Stimulated activated effector memory CD8-positive, alpha-beta T cell treated with anti-CD3 and anti-CD28 coated beads, Interleukin-12 subunit alpha, Interleukin-12 subunit beta, amount 100 ng/mL, for 72 hours (primary cell): Measurements from ENCODE around the gene BLOC1S1.
A peak's percentile ranks its signal among the peaks of the same experiment; 100 is the strongest.

Experiments
- ATAC-seq: fragments of 150-1000 bp; cut with Tn5 transposase; 2 replicates; pipeline ENCODE4 v1.10.0; 2021
- DNase-seq, 2 donors: peaks; one replicate each; pipeline ENCODE4 v3.0.0; 2021 to 2022; ENCODE audit warnings: low spot score in 2 of 2
- H3K27ac Mint-ChIP-seq: one replicate; pipeline ENCODE4 v1.8.0; 2022; ENCODE audit warnings: mild to moderate bottlenecking, mixed read lengths
- H3K36me3 Mint-ChIP-seq: one replicate; pipeline ENCODE4 v1.8.0; 2022; ENCODE audit warnings: mild to moderate bottlenecking, mixed read lengths
- H3K4me1 Mint-ChIP-seq: one replicate; pipeline ENCODE4 v1.8.0; 2022; ENCODE audit warnings: mixed read lengths
- H3K4me3 Mint-ChIP-seq: one replicate; pipeline ENCODE4 v1.8.0; 2022; ENCODE audit warnings: mild to moderate bottlenecking, mixed read lengths
- H3K9me3 Mint-ChIP-seq: one replicate; pipeline ENCODE4 v1.8.0; 2022; ENCODE audit warnings: mixed read lengths

The BLOC1S1 gene

GRCh38 chr12:55725556-55725955 is 9.7 kb downstream of the BLOC1S1 start:
- H3K4me1 Mint-ChIP-seq: peaks cover 48% of the 10 kb centered on the region
- H3K4me3 Mint-ChIP-seq: no peak overlapping the region
- DNase-seq (no peak), ATAC-seq (no peak)
- peaks cover 62% of the 10 kb centered on the region for H3K36me3 Mint-ChIP-seq
- peak overlapping the region; percentile 32 for H3K27ac Mint-ChIP-seq
- no peaks in the 10 kb centered on the region for H3K9me3 Mint-ChIP-seq

- DNase-seq: no peak
- ATAC-seq: no peak
- Mint-ChIP-seq H3K4me3 (peak overlapping the region; percentile 87), H3K4me1 (peaks cover 52% of the 10 kb centered on the region), H3K36me3 (peaks cover 57% of the 10 kb centered on the region), H3K27ac (peak overlapping the region; percentile 94), H3K9me3 (no peaks in the 10 kb centered on the region)
Measured at GRCh38 chr12:55726971-55727370, 11.1 kb downstream of the BLOC1S1 start.

GRCh38 chr12:55727643-55728185 is 11.9 kb downstream of the BLOC1S1 start:
- DNase-seq: no peak
- Mint-ChIP-seq H3K27ac (peak overlapping the region; percentile 94), H3K36me3 (peaks cover 57% of the 10 kb centered on the region), H3K4me1 (peaks cover 52% of the 10 kb centered on the region), H3K4me3 (peak overlapping the region; percentile 87), H3K9me3 (no peaks in the 10 kb centered on the region)
- no peak for ATAC-seq

GRCh38 chr12:55728186-55728938 is 12.5 kb downstream of the BLOC1S1 start:
- peaks cover 52% of the 10 kb centered on the region for H3K4me1 Mint-ChIP-seq
- ATAC-seq: peak; percentile 5
- peaks cover 57% of the 10 kb centered on the region for H3K36me3 Mint-ChIP-seq
- H3K27ac Mint-ChIP-seq: peak overlapping the region; percentile 99
- H3K9me3 Mint-ChIP-seq: no peaks in the 10 kb centered on the region
- peak overlapping the region; percentile 87 for H3K4me3 Mint-ChIP-seq
- DNase-seq: no peak

- peaks cover 52% of the 10 kb centered on the region for H3K4me1 Mint-ChIP-seq
- H3K36me3 Mint-ChIP-seq: peaks cover 50% of the 10 kb centered on the region
- peak; percentile 88 for ATAC-seq
Measured at GRCh38 chr12:55728939-55729818, 13.3 kb downstream of the BLOC1S1 start, which contains the start of gene CD63. TSS of gene CD63 (minus strand) at chr12:55729009. CDS start at chr12:55728341, 668 bp downstream.

GRCh38 chr12:55729819-55730818 is 14.3 kb downstream of the BLOC1S1 start:
- peak overlapping the region; percentile 99 for H3K27ac Mint-ChIP-seq
- no peaks in the 10 kb centered on the region for H3K9me3 Mint-ChIP-seq
- DNase-seq: peak; percentile 44 to 85
- peaks cover 44% of the 10 kb centered on the region for H3K4me1 Mint-ChIP-seq
- peak; percentile 64 for ATAC-seq
- peak overlapping the region; percentile 87 for H3K4me3 Mint-ChIP-seq
- peaks cover 40% of the 10 kb centered on the region for H3K36me3 Mint-ChIP-seq

More at GRCh38 chr12:55728939-55729818, 13.3 kb downstream of the BLOC1S1 start, which contains the start of gene CD63:
- H3K4me3 Mint-ChIP-seq: peak within 1 kb of the TSS; percentile 87
- H3K9me3 Mint-ChIP-seq: no peaks in the 10 kb centered on the region
- peak; percentile 72 to 91 for DNase-seq
- peak within 1 kb of the TSS; percentile 99 for H3K27ac Mint-ChIP-seq

GRCh38 chr12:55732288-55732687 is 16.4 kb downstream of the BLOC1S1 start:
- H3K4me3 Mint-ChIP-seq: no peak overlapping the region
- H3K4me1 Mint-ChIP-seq: peaks cover 38% of the 10 kb centered on the region
- peaks cover 24% of the 10 kb centered on the region for H3K36me3 Mint-ChIP-seq
- no peak for ATAC-seq
- DNase-seq: no peak
- H3K9me3 Mint-ChIP-seq: no peaks in the 10 kb centered on the region
- no peak overlapping the region for H3K27ac Mint-ChIP-seq

- DNase-seq (no peak), ATAC-seq (no peak)
- Mint-ChIP-seq H3K4me3 (no peak overlapping the region), H3K36me3 (peaks cover 17% of the 10 kb centered on the region), H3K27ac (no peak overlapping the region), H3K9me3 (no peaks in the 10 kb centered on the region), H3K4me1 (peaks cover 39% of the 10 kb centered on the region)
Measured at GRCh38 chr12:55733021-55733555, 17.2 kb downstream of the BLOC1S1 start.

GRCh38 chr12:55733858-55734257 is 18.0 kb downstream of the BLOC1S1 start:
- Mint-ChIP-seq H3K27ac (no peak overlapping the region), H3K9me3 (no peaks in the 10 kb centered on the region), H3K36me3 (peaks cover 17% of the 10 kb centered on the region), H3K4me3 (no peak overlapping the region), H3K4me1 (peaks cover 44% of the 10 kb centered on the region)
- DNase-seq (no peak), ATAC-seq (no peak)

GRCh38 chr12:55734595-55734994 is 18.7 kb downstream of the BLOC1S1 start:
- no peak for DNase-seq
- ATAC-seq: no peak
- Mint-ChIP-seq H3K27ac (no peak overlapping the region), H3K9me3 (no peaks in the 10 kb centered on the region), H3K4me1 (peaks cover 39% of the 10 kb centered on the region), H3K4me3 (no peak overlapping the region), H3K36me3 (peaks cover 12% of the 10 kb centered on the region)

GRCh38 chr12:55736076-55736475 is 20.2 kb downstream of the BLOC1S1 start:
- peaks cover 5% of the 10 kb centered on the region for H3K36me3 Mint-ChIP-seq
- DNase-seq: no peak
- no peak overlapping the region for H3K4me3 Mint-ChIP-seq
- no peak for ATAC-seq
- H3K27ac Mint-ChIP-seq: peak overlapping the region; percentile 52
- peaks cover 25% of the 10 kb centered on the region for H3K4me1 Mint-ChIP-seq
- no peaks in the 10 kb centered on the region for H3K9me3 Mint-ChIP-seq

GRCh38 chr12:55736780-55737580 is 21.1 kb downstream of the BLOC1S1 start:
- Mint-ChIP-seq H3K4me1 (peaks cover 28% of the 10 kb centered on the region), H3K4me3 (peak overlapping the region; percentile 73), H3K9me3 (no peaks in the 10 kb centered on the region), H3K36me3 (peaks cover 5% of the 10 kb centered on the region), H3K27ac (peak overlapping the region; percentile 84)
- DNase-seq (peak; percentile 47 to 77), ATAC-seq (peak; percentile 65)

GRCh38 chr12:55737581-55738122 is 21.8 kb downstream of the BLOC1S1 start:
- peak overlapping the region; percentile 73 for H3K4me3 Mint-ChIP-seq
- peak; percentile 31 for ATAC-seq
- peaks cover 5% of the 10 kb centered on the region for H3K36me3 Mint-ChIP-seq
- H3K9me3 Mint-ChIP-seq: no peaks in the 10 kb centered on the region
- peak overlapping the region; percentile 84 for H3K27ac Mint-ChIP-seq
- no peak for DNase-seq
- H3K4me1 Mint-ChIP-seq: peaks cover 34% of the 10 kb centered on the region
